Ovary (tissue), 3 donors: ENCODE results near the gene AFF2.

Source experiments
- CTCF ChIP-seq, 3 donors: fragments of 450-650 bp in 2 of 3; fragments of 200-600 bp in 1 of 3; IDR thresholded peaks; one replicate each; pipeline versions ENCODE4 v1.5.1 to v1.8.0; 2016 to 2022; ENCODE audit warnings: antibody characterized with exemption in 3 of 3, mild to moderate bottlenecking in 1 of 3
- EP300 ChIP-seq: sonication (generic); formaldehyde crosslinking; IDR thresholded peaks from one replicate; pipeline ENCODE4 v1.6.1; 2017; ENCODE audit warnings: antibody characterized with exemption
- POLR2A ChIP-seq: fragments of 450-650 bp; IDR thresholded peaks from one replicate; pipeline ENCODE4 v1.6.1; 2017; ENCODE audit warnings: antibody characterized with exemption, mild to moderate bottlenecking, moderate library complexity
- donor health status: DM: no; HTN: no; CAD: no.

- no peak for TF ChIP-seq CTCF (IDR thresholded peaks at IDR 0.05)
- no peak for TF ChIP-seq POLR2A
- no peak for TF ChIP-seq EP300
Measured at GRCh38 chrX:148930206-148930729, 429.9 kb downstream of the AFF2 start.
